Measurements from ENCODE around the gene POGLUT2. TPM values are rescaled to one million over a fixed set of nuclear protein-coding genes. Genes with fewer than 3 reads are reported as not detected.

POGLUT2 gene
- total RNA-seq, 1 donor: 17.8 TPM

GRCh38 chr13:102751886-102752285, 46.9 kb downstream of the POGLUT2 start:
- H3K4me3 ChIP-seq (ENCODE audit: low read depth, low read length): no peak overlapping the region
- no peak for DNase-seq (ENCODE audit: low read depth)
- TF ChIP-seq CTCF (IDR thresholded peaks at IDR 0.05; ENCODE audit: insufficient read depth, low read length): no peak

DNA sequence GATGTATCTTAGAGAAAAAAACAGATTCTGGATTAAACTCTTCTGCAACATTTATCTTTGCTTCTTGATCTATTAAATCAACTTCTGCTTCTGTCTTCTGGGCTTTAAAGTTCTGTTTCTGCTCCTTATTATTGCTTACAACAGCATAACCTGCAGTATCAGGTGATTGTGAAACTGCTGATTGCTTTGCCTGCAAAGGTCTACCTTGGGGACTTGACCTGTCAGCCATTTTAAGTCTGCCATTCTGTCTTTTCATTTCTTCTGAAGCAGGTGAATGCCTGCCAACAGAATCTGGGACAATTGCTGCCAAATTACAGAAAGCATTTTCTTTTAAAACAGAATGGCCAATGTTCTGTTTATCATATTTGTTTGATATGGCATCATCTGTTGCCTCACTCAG, 56.3 kb downstream of the POGLUT2 start:
- H3K4me3 ChIP-seq (ENCODE audit: low read depth, low read length): no peak overlapping the region
- TF ChIP-seq CTCF (IDR thresholded peaks at IDR 0.05; ENCODE audit: insufficient read depth, low read length): no peak

DNA sequence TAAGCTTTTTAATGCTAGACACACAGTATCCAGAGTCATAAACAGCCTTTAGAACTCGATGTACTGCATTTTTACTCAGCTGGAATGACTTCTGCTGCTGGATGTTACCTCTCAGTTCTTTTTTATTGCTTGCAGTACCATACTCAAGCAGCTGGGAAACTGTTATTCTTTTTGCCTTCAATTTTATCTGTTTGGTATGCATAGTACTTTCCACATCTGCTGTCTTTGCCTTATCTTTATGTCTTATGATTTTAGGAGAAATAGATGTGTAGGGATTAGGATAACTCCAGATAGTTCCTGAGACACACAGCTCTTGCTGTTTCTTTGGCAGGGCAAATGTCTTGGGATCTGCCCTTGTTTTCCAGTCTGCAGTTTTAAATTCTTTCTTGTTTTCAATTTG, 56.7 kb downstream of the POGLUT2 start:
- no peak overlapping the region for H3K4me3 ChIP-seq (ENCODE audit: low read depth, low read length)
- peak; percentile 9 for TF ChIP-seq CTCF (IDR thresholded peaks at IDR 0.05; ENCODE audit: insufficient read depth, low read length)
- no peak for DNase-seq (ENCODE audit: low read depth)

More for the DNA sequence above, 56.3 kb downstream of the POGLUT2 start:
- DNase-seq (ENCODE audit: low read depth): no peak

Other genes with a start within 250 kb of the POGLUT2 start
- gene TPP2, start 202.0 kb downstream of the POGLUT2 start, total RNA-seq (ENCODE audit: low replicate concordance): 65.7 and 148 TPM in 2 replicates
- gene METTL21C, start 103.9 kb downstream of the POGLUT2 start, total RNA-seq (ENCODE audit: low replicate concordance): 1.8 TPM in 1 of 2 replicates, not detected in the other
- gene TEX30, start 25.2 kb downstream of the POGLUT2 start, total RNA-seq (ENCODE audit: low replicate concordance): 12.8 and 42.2 TPM in 2 replicates
- gene BIVM, start 143 bp upstream of the POGLUT2 start, total RNA-seq (ENCODE audit: low replicate concordance): 31.5 and 44.2 TPM in 2 replicates
- gene ERCC5, start 47.1 kb upstream of the POGLUT2 start, total RNA-seq (ENCODE audit: low replicate concordance): 54.4 and 98.0 TPM in 2 replicates